H1 (cell line): Measurements from ENCODE around the gene UGGT1. TPM values are rescaled to one million over a fixed set of nuclear protein-coding genes. Genes with fewer than 3 reads are reported as not detected.

Experiments
- CTCF ChIA-PET: fragments of 300-600 bp; sonication (Branson Sonifier 250); formaldehyde crosslinking; loops from one replicate; lab custom pipeline; 2021; ENCODE audit not compliant: partially characterized antibody; lab: Charles Lee
- POLR2A ChIA-PET: fragments of 300-600 bp; sonication (Branson Sonifier 250); formaldehyde crosslinking; loops from one replicate; lab custom pipeline; 2021; ENCODE audit warnings: inconsistent platforms; ENCODE audit not compliant: partially characterized antibody; lab: Charles Lee
- DNase-seq, 2 experiments: peaks; one replicate each; pipeline versions ENCODE4 v3.0.0 to v3.0.0-alpha.2; 2010 to 2022; ENCODE audit warnings: low spot score in 2 of 2, low read depth in 1 of 2, mixed read lengths in 1 of 2
- FAIRE-seq: peaks from 2 replicates; lab custom pipeline; 2011; peaks lifted over from hg19 to GRCh38; lab: Jason Lieb, UNC
- H2AFZ ChIP-seq: 2 replicates; pipeline ENCODE4 v1.8.1; 2012; ENCODE audit warnings: low read length, inconsistent platforms
- H2AK5ac ChIP-seq: 2 replicates; pipeline ENCODE4 v1.6.1; 2013; ENCODE audit warnings: low read depth, low read length
- H2BK120ac ChIP-seq: replicated peaks from 2 replicates; pipeline ENCODE3; 2013; ENCODE audit warnings: low read depth, low read length, inconsistent platforms
- H2BK12ac ChIP-seq: 2 replicates; pipeline ENCODE4 v1.6.1; 2013; ENCODE audit warnings: low read depth, low read length
- H2BK15ac ChIP-seq: 2 replicates; pipeline ENCODE4 v1.6.1; 2013; ENCODE audit warnings: low read length
- H2BK20ac ChIP-seq: 2 replicates; pipeline ENCODE4 v1.6.1; 2013; ENCODE audit warnings: low read length
- H2BK5ac ChIP-seq: 2 replicates; pipeline ENCODE4 v1.6.1; 2013; ENCODE audit warnings: low read depth, low read length
- H3K14ac ChIP-seq: 2 replicates; pipeline ENCODE4 v1.6.1; 2013; ENCODE audit warnings: inconsistent platforms; ENCODE audit not compliant: insufficient read length
- H3K18ac ChIP-seq: 2 replicates; pipeline ENCODE4 v1.6.1; 2013; ENCODE audit warnings: low read length; ENCODE audit errors: extremely low read depth
- H3K23ac ChIP-seq: 2 replicates; pipeline ENCODE4 v1.6.1; 2013; ENCODE audit warnings: inconsistent platforms; ENCODE audit not compliant: insufficient read length
- H3K23me2 ChIP-seq: 2 replicates; pipeline ENCODE4 v1.6.1; 2013; ENCODE audit warnings: low read depth, low read length
- H3K27ac ChIP-seq: 2 replicates; pipeline ENCODE4 v1.6.1; 2011; ENCODE audit warnings: low read depth, low read length, inconsistent platforms
- H3K27me3 ChIP-seq, 4 experiments: replicated peaks in 1 of 4; 1 replicate in 1 of 4; 2 replicates in 3 of 4; pipeline versions ENCODE4 v1.6.1 to v1.8.1; 2011 to 2013; ENCODE audit warnings: low read length in 3 of 4, mild to moderate bottlenecking in 3 of 4, inconsistent platforms in 2 of 4, mixed read lengths in 2 of 4, moderate library complexity in 1 of 4; ENCODE audit not compliant: control insufficient read depth in 3 of 4, insufficient read depth in 3 of 4; ENCODE audit errors: extremely low read depth in 1 of 4
- H3K36me3 ChIP-seq, 4 experiments: 2 replicates each; pipeline versions ENCODE4 v1.6.1 to v1.8.1; 2011 to 2013; ENCODE audit warnings: mild to moderate bottlenecking in 4 of 4, low read length in 3 of 4, moderate library complexity in 2 of 4, control low read depth in 1 of 4, inconsistent platforms in 1 of 4; ENCODE audit not compliant: insufficient read depth in 4 of 4, control insufficient read depth in 2 of 4
- H3K4ac ChIP-seq: replicated peaks from 2 replicates; pipeline ENCODE3; 2013; ENCODE audit warnings: low read length, low read depth, mixed read lengths, inconsistent platforms; ENCODE audit not compliant: insufficient read length
- H3K4me1 ChIP-seq, 4 experiments: replicated peaks in 1 of 4; 1 replicate in 1 of 4; 2 replicates in 3 of 4; pipeline versions ENCODE4 v1.6.1 to v1.8.1; 2011 to 2013; ENCODE audit warnings: low read length in 3 of 4, inconsistent platforms in 2 of 4, mixed read lengths in 1 of 4; ENCODE audit not compliant: insufficient read depth in 4 of 4, control insufficient read depth in 3 of 4
- H3K4me2 ChIP-seq, 2 experiments: 2 replicates each; pipeline versions ENCODE4 v1.6.1 to v1.8.1; 2011 to 2013; ENCODE audit warnings: low read depth in 2 of 2, low read length in 2 of 2, control low read depth in 1 of 2, inconsistent platforms in 1 of 2, mild to moderate bottlenecking in 1 of 2; ENCODE audit not compliant: insufficient read depth in 1 of 2
- H3K4me3 ChIP-seq, 4 experiments: fragments of 200-600, 300-600 bp in 1 of 4; sonication (generic), shearing (Covaris generic), sonication (Bioruptor Twin) in 1 of 4; 2 replicates each; pipeline versions ENCODE4 v1.5.1 to v1.8.1; 2011 to 2016; ENCODE audit warnings: low read length in 4 of 4, low read depth in 3 of 4, control low read depth in 2 of 4, inconsistent platforms in 2 of 4, mild to moderate bottlenecking in 2 of 4, mixed read lengths in 1 of 4, moderate library complexity in 1 of 4; ENCODE audit not compliant: insufficient read depth in 2 of 4; ENCODE audit errors: extremely low read depth in 1 of 4
- H3K56ac ChIP-seq: replicated peaks from 2 replicates; pipeline ENCODE3; 2013; ENCODE audit warnings: low read depth, mild to moderate bottlenecking, mixed read lengths, low read length, inconsistent platforms; ENCODE audit not compliant: insufficient read length
- H3K79me1 ChIP-seq: 2 replicates; pipeline ENCODE4 v1.6.1; 2013; ENCODE audit warnings: low read depth, low read length, control low read depth
- H3K79me2 ChIP-seq, 2 experiments: 2 replicates each; pipeline versions ENCODE4 v1.6.1 to v1.8.1; 2012 to 2013; ENCODE audit warnings: low read length in 2 of 2, mild to moderate bottlenecking in 2 of 2, inconsistent platforms in 1 of 2; ENCODE audit not compliant: insufficient read depth in 2 of 2, control insufficient read depth in 1 of 2
- H3K9ac ChIP-seq, 4 experiments: replicated peaks in 1 of 4; 1 replicate in 1 of 4; 2 replicates in 3 of 4; pipeline versions ENCODE4 v1.6.1 to v1.8.1; 2011 to 2013; ENCODE audit warnings: low read depth in 3 of 4, low read length in 3 of 4, control low read depth in 2 of 4, mild to moderate bottlenecking in 2 of 4, moderate library complexity in 2 of 4, inconsistent platforms in 1 of 4; ENCODE audit errors: extremely low read depth in 1 of 4
- H3K9me3 ChIP-seq, 2 experiments: 2 replicates each; pipeline versions ENCODE4 v1.6.1 to v1.8.1; 2012 to 2013; ENCODE audit warnings: mild to moderate bottlenecking in 2 of 2, moderate library complexity in 2 of 2, control low read depth in 1 of 2, inconsistent platforms in 1 of 2, low read depth in 1 of 2, low read length in 1 of 2, mixed read lengths in 1 of 2; ENCODE audit not compliant: insufficient read depth in 2 of 2
- H4K20me1 ChIP-seq, 2 experiments: replicated peaks in 1 of 2; 2 replicates each; pipeline versions ENCODE3 to v1.8.1; 2011 to 2013; ENCODE audit warnings: inconsistent platforms in 2 of 2, low read length in 2 of 2, mild to moderate bottlenecking in 1 of 2; ENCODE audit not compliant: insufficient read depth in 2 of 2, control insufficient read depth in 1 of 2
- H4K5ac ChIP-seq: 2 replicates; pipeline ENCODE4 v1.6.1; 2013; ENCODE audit warnings: low read length, low read depth, mixed read lengths, inconsistent platforms; ENCODE audit not compliant: insufficient read length
- H4K8ac ChIP-seq: 2 replicates; pipeline ENCODE4 v1.8.0; 2013; ENCODE audit warnings: mild to moderate bottlenecking, moderate library complexity, low read length, inconsistent platforms; ENCODE audit not compliant: insufficient read depth; ENCODE audit errors: extremely low read depth
- H4K91ac ChIP-seq: replicated peaks from 2 replicates; pipeline ENCODE3; 2013; ENCODE audit warnings: low read length, mixed read lengths, inconsistent platforms; ENCODE audit not compliant: insufficient read length
- ASH2L ChIP-seq: fragments of 200-600, 300-600 bp; sonication (generic); IDR thresholded peaks from one replicate; pipeline ENCODE4 v1.7.1; 2017; ENCODE audit warnings: low read length
- CHD2 ChIP-seq: IDR thresholded peaks from 2 replicates; pipeline ENCODE4 v1.6.1; 2012; ENCODE audit warnings: low read length, improper control_type of control experiment
- EGR1 ChIP-seq: IDR thresholded peaks from 2 replicates; pipeline ENCODE4 v1.6.1; 2011; ENCODE audit warnings: low read depth, low read length, borderline replicate concordance
- KDM4A ChIP-seq: IDR thresholded peaks from one replicate; pipeline ENCODE4 v1.7.1; 2012; ENCODE audit warnings: low read depth, mild to moderate bottlenecking, moderate library complexity, low read length, inconsistent platforms; ENCODE audit not compliant: severe bottlenecking
- RAD21 ChIP-seq, 2 experiments: IDR thresholded peaks in 1 of 2; conservative IDR thresholded peaks in 1 of 2; 2 replicates each; pipeline ENCODE4 v1.6.1; 2011; ENCODE audit warnings: low read depth in 2 of 2, low read length in 2 of 2, improper control_type of control experiment in 1 of 2, inconsistent platforms in 1 of 2, mild to moderate bottlenecking in 1 of 2, moderate library complexity in 1 of 2
- SIX5 ChIP-seq: IDR thresholded peaks from 2 replicates; pipeline ENCODE4 v1.6.1; 2011; ENCODE audit warnings: mild to moderate bottlenecking, low read depth, low read length
- SP4 ChIP-seq: IDR thresholded peaks from 2 replicates; pipeline ENCODE4 v1.6.1; 2012; ENCODE audit warnings: low read length, inconsistent platforms
- SUZ12 ChIP-seq: fragments of 200-600 bp; sonication (generic); IDR thresholded peaks from 2 replicates; pipeline ENCODE4 v1.6.1; 2012; ENCODE audit warnings: mild to moderate bottlenecking, inconsistent platforms, low read length, moderate library complexity, mixed read lengths
- TEAD4 ChIP-seq: IDR thresholded peaks from 2 replicates; pipeline ENCODE4 v1.6.1; 2012; ENCODE audit warnings: low read depth, low read length, inconsistent platforms, mixed read lengths
- WGBS, 2 experiments: shearing (Covaris generic) in 1 of 2; methylation state at CpG; one replicate each; pipeline versions ENCODE4 v1.1.6 to v1.1.7; 2013 to 2015; ENCODE audit warnings: low lambda C conversion rate in 2 of 2, mixed read lengths in 2 of 2, inconsistent platforms in 1 of 2, low coverage in 1 of 2, missing lambda C conversion rate in 1 of 2; ENCODE audit not compliant: insufficient replicate concordance in 2 of 2, insufficient coverage in 1 of 2, insufficient read length in 1 of 2; ENCODE audit errors: extremely low coverage in 1 of 2, missing lambda C conversion rate in 1 of 2; 5-methylcytosine and 5-hydroxymethylcytosine counted together
- long read RNA-seq, 2 experiments: library from RNA in 1 of 2; library from capped mRNA in 1 of 2; stranded (forward); transcript quantifications; one replicate each; pipeline ENCODE4 v2.0.0, GENCODE V29; 2021; ENCODE audit warnings: inconsistent platforms in 1 of 2
- polyA minus RNA-seq, 3 experiments: library from RNA; depleted of rRNA, polyadenylated mRNA; stranded (reverse); fragments of >200 nt; gene quantifications; 1 replicate in 2 of 3; 2 replicates in 1 of 3; pipeline ENCODE4 v1.2.3, GENCODE V29; 2011
- polyA plus RNA-seq, 7 experiments: library from polyadenylated mRNA; depleted of rRNA in 3 of 7; stranded (reverse) in 5 of 7; unstranded in 2 of 7; fragments of >200 nt in 5 of 7; fragments of 200-250 nt in 2 of 7; gene quantifications; 1 replicate in 5 of 7; 2 replicates in 1 of 7; 4 replicates in 1 of 7; pipeline versions ENCODE4 v1.2.1 to v1.2.3, GENCODE V29; 2011 to 2013; ENCODE audit warnings: missing spikeins in 2 of 7, mixed read lengths in 2 of 7
- total RNA-seq: library from RNA; stranded (reverse); fragmentation: NEBNext Ultra II Directional; extraction: Animal tissue kit (Norgen Biotek cat#: 25700); gene quantifications from 2 replicates; pipeline ENCODE4 v1.2.1, GENCODE V29; 2021

UGGT1 gene
- total RNA-seq (57.3 and 61.2 TPM in 2 replicates), polyA plus RNA-seq (2011; rRNA removed) (13.8 and 14.9 TPM in 2 replicates), polyA minus RNA-seq (2011; rRNA and poly(A)+ RNA removed) (38.8 and 55.0 TPM in 2 replicates)
- 18.2 TPM for polyA plus RNA-seq (2011; cell fraction: cytosol; rRNA removed)
- polyA plus RNA-seq (2011; cell fraction: nucleus; rRNA removed), result 30.4 TPM
- polyA plus RNA-seq (2012, experiment 1 of 2), result 19.6 to 31.8 TPM (median 27.5 TPM) in 4 replicates
- 2.1 TPM for polyA plus RNA-seq (2012, experiment 2 of 2)
- 67.4 TPM for polyA plus RNA-seq (2013, experiment 1 of 2)
- 59.5 TPM for polyA plus RNA-seq (2013, experiment 2 of 2)
- 35.5 TPM for polyA minus RNA-seq (2011; cell fraction: cytosol; rRNA and poly(A)+ RNA removed)
- 53.6 TPM for polyA minus RNA-seq (2011; cell fraction: nucleus; rRNA and poly(A)+ RNA removed)
- long read RNA-seq, experiment 1, partial matches to known transcripts, result 5 of 17 reads
- long read RNA-seq, experiment 1, other reads (novel, unspliced or antisense), result 12 of 17 reads
- long read RNA-seq, experiment 2, partial matches to known transcripts, result 1 of 2 reads
- long read RNA-seq, experiment 2, other reads (novel, unspliced or antisense), result 1 of 2 reads

DNA sequence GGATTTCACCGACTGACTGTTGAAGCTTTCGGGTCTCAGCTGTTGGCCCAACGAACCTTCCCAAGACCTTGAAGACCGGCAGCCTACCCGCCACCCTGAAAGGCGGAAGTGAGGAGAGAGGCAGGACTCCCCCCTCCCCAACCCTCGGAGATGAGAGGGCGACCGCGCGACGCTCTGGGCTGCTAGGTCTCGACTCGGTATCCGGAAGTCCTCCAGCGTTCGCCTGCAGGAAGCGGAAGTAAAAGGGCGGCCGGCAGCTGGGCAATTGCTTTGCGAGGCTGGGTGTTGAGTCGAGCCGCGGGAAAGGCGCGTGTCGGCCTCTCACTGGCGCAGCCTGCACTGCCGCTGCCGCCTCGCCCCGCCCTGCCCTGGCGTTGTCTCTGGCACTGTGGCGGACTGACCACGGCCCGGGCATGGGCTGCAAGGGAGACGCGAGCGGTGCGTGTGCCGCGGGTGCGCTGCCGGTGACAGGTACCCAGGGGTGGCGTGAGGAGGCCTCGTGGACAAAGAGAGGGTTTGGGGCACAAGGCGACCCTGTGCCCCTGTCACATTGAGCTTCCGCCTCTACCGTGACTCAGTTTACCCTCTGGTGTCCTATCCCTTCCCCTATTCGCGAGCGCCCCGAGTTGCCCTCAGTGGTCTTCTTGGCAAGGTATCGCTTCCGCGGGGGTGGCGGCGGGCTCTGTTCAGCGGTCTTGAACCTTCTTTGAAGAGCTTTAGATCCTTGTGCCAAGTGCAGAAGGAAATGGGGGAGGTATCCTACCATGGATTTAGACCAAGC lies at the start of gene UGGT1:
TSS of gene UGGT1 (plus strand) at position 256 of the 781 bp plus-strand sequence. CDS start at position 414, 158 bp downstream.
- Histone ChIP-seq H3K18ac (no peak within 1 kb of the TSS), H3K36me3 (peaks cover 0 to 3% (median 0%) of the 10 kb centered on the region in 4 experiments; a peak in 1 of 8 replicates), H4K5ac (peak within 1 kb of the TSS; percentile 60), H3K4ac (peak within 1 kb of the TSS; percentile 44), H2BK5ac (no peak within 1 kb of the TSS; the same call in 1 of the 2 replicates), H2AFZ (peak within 1 kb of the TSS; percentile 91), H4K91ac (peak within 1 kb of the TSS; percentile 87), H2BK15ac (no peak within 1 kb of the TSS), H3K4me3 (peak within 1 kb of the TSS; percentile 86 to 90 (median 88)), H2BK12ac (no peak within 1 kb of the TSS), H3K4me2 (peak within 1 kb of the TSS; percentile 87 to 90), H4K20me1 (peaks cover 3 to 4% of the 10 kb centered on the region in 2 experiments), H2AK5ac (no peak within 1 kb of the TSS), H3K79me1 (peaks cover 5% of the 10 kb centered on the region; the same call in 1 of the 2 replicates), H4K8ac (peak within 1 kb of the TSS; percentile 87; the same call in 1 of the 2 replicates), H3K79me2 (peaks cover 12 to 43% of the 10 kb centered on the region in 2 experiments), H3K27ac (peak within 1 kb of the TSS; percentile 37; the same call in 1 of the 2 replicates), H3K56ac (peak within 1 kb of the TSS; percentile 62), H3K4me1 (no peaks in the 10 kb centered on the region), H2BK120ac (peak within 1 kb of the TSS; percentile 51), H2BK20ac (no peak within 1 kb of the TSS), H3K9me3 (no peaks in the 10 kb centered on the region), H3K14ac (no peak within 1 kb of the TSS), H3K23me2 (0 out of 2 replicates have a peak, but pooled peaks cover 3% of the 10 kb centered on the region), H3K27me3 (no peaks in the 10 kb centered on the region), H3K23ac (no peak within 1 kb of the TSS), H3K9ac (peak within 1 kb of the TSS; percentile 68 to 84 (median 72))
- FAIRE-seq, result peak; percentile 24
- peak; percentile 89 to 94 for DNase-seq
- 1% methylated on average over 59 of the region's 59 CpGs; no CpG with 5 or more reads in 1 of the 2 experiments for WGBS, 2 experiments
- POLR2A ChIA-PET, result interaction anchor here (0.8 to 1.5 kb wide), 11 partner anchors 9 to 103 kb away, joined by 3 to 5 read pairs (median 3); partner anchors contain the start of gene SAP130
- CTCF ChIA-PET, result interaction anchor here (0.5 to 2.2 kb wide), 10 partner anchors 8 to 300 kb away, joined by 3 to 9 read pairs (median 4); no protein-coding TSS in a partner anchor
- TF ChIP-seq CHD2 (0 out of 2 replicates have a peak, but pooled peaks have one; percentile 24), RAD21 (IDR thresholded peaks at IDR 0.05 in 1 of 2, conservative IDR thresholded peaks at IDR 0.05 in 1 of 2; ENCODE audit: low read depth in 2 of 2, low read length in 2 of 2) (no peak), SIX5 (no peak), EGR1 (peak; percentile 80), SUZ12 (no peak), TEAD4 (peak; percentile 2; the same call in 1 of the 2 replicates), ASH2L (peak; percentile 93), KDM4A (no peak), SP4 (no peak)
